B cell (primary cell): ENCODE measurements around the gene DCAF12L1. TPM values are rescaled to one million over a fixed set of nuclear protein-coding genes. Genes with fewer than 3 reads are reported as not detected.

ENCODE experiments used
- ATAC-seq: fragments of 200-7000 bp; cut with Tn5 transposase; one replicate; pipeline ENCODE4 v1.10.0; 2021; ENCODE audit warnings: low read depth, mild to moderate bottlenecking, moderate number of reproducible peaks, moderate library complexity
- CTCF ChIA-PET: fragments of 350-600 bp; sonication (Branson Sonifier 250); formaldehyde crosslinking; loops from one replicate; lab custom pipeline; 2021; ENCODE audit warnings: antibody characterized with exemption, inconsistent platforms; lab: Charles Lee
- POLR2A ChIA-PET: fragments of 350-600 bp; sonication (Branson Sonifier 250); formaldehyde crosslinking; loops from one replicate; lab custom pipeline; 2021; ENCODE audit warnings: antibody characterized with exemption; lab: Charles Lee
- DNase-seq: peaks from one replicate; pipeline ENCODE4 v3.0.0; 2013
- H2AFZ ChIP-seq: 2 replicates; pipeline ENCODE4 v1.6.1; 2012; ENCODE audit warnings: mild to moderate bottlenecking, low read depth, low read length; ENCODE audit not compliant: insufficient read depth, poor library complexity, severe bottlenecking
- H3K27ac ChIP-seq, 2 donors: 1 replicate in 1 of 2; 2 replicates in 1 of 2; pipeline ENCODE4 v1.5.1; 2012 to 2013; ENCODE audit warnings: low read length in 2 of 2, mild to moderate bottlenecking in 2 of 2, moderate library complexity in 1 of 2
- H3K27me3 ChIP-seq, 4 experiments: fragments of 200-600 bp in 1 of 4; sonication (generic) in 1 of 4; replicated peaks in 1 of 4; 1 replicate in 2 of 4; 2 replicates in 2 of 4; pipeline versions ENCODE4 v1.6.1 to v1.7.0; 2013 to 2016; ENCODE audit warnings: low read length in 3 of 4, mild to moderate bottlenecking in 2 of 4, mixed read lengths in 1 of 4, moderate library complexity in 1 of 4; ENCODE audit not compliant: insufficient read depth in 4 of 4, control insufficient read depth in 3 of 4; ENCODE audit errors: control extremely low read depth in 1 of 4
- H3K36me3 ChIP-seq, 2 experiments: replicated peaks in 1 of 2; 1 replicate in 1 of 2; 2 replicates in 1 of 2; pipeline versions ENCODE4 v1.6.1 to v1.7.1; 2013; ENCODE audit warnings: low read length in 1 of 2; ENCODE audit not compliant: insufficient read depth in 2 of 2, control insufficient read depth in 1 of 2; ENCODE audit errors: control extremely low read depth in 1 of 2, extremely low read depth in 1 of 2
- H3K4me1 ChIP-seq, 2 donors: fragments of 200-600 bp in 1 of 2; sonication (generic) in 1 of 2; 1 replicate in 1 of 2; 2 replicates in 1 of 2; pipeline versions ENCODE4 v1.5.1 to v1.6.1; 2013 to 2017; ENCODE audit warnings: low read length in 2 of 2; ENCODE audit not compliant: control insufficient read depth in 2 of 2, insufficient read depth in 2 of 2
- H3K4me2 ChIP-seq: replicated peaks from 2 replicates; pipeline ENCODE3; 2012; ENCODE audit warnings: mild to moderate bottlenecking, low read depth, low read length; ENCODE audit not compliant: poor library complexity, severe bottlenecking
- H3K4me3 ChIP-seq, 5 experiments: fragments of 200-600 bp in 1 of 5; sonication (generic) in 1 of 5; 1 replicate in 3 of 5; 2 replicates in 2 of 5; pipeline versions ENCODE4 v1.5.1 to v1.7.0; 2011 to 2016; ENCODE audit warnings: low read length in 4 of 5, mild to moderate bottlenecking in 4 of 5, low read depth in 2 of 5, control low read depth in 1 of 5, moderate library complexity in 1 of 5; ENCODE audit not compliant: insufficient read depth in 1 of 5; ENCODE audit errors: control extremely low read depth in 1 of 5, extremely low read depth in 1 of 5
- H3K79me2 ChIP-seq: fragments of 200-600 bp; sonication (generic); one replicate; pipeline ENCODE4 v1.6.0; 2016; ENCODE audit warnings: low read length; ENCODE audit not compliant: control insufficient read depth, insufficient read depth
- H3K9ac ChIP-seq: fragments of 200-600 bp; sonication (generic); 2 replicates; pipeline ENCODE4 v1.6.1; 2017; ENCODE audit warnings: mild to moderate bottlenecking, low read length, moderate library complexity
- H3K9me3 ChIP-seq, 3 donors: one replicate each; pipeline versions ENCODE4 v1.6.1 to v1.7.1; 2013; ENCODE audit warnings: low read length in 2 of 3; ENCODE audit not compliant: control insufficient read depth in 2 of 3, insufficient read depth in 1 of 3; ENCODE audit errors: control extremely low read depth in 1 of 3
- H4K20me1 ChIP-seq: 2 replicates; pipeline ENCODE4 v1.6.0; 2012; ENCODE audit warnings: mild to moderate bottlenecking, low read length; ENCODE audit not compliant: insufficient read depth, control insufficient read depth, poor library complexity, severe bottlenecking
- H3K27ac Mint-ChIP-seq: one replicate; pipeline ENCODE4 v1.8.0; 2021; ENCODE audit warnings: mixed read lengths
- H3K27me3 Mint-ChIP-seq: one replicate; pipeline ENCODE4 v1.8.0; 2021; ENCODE audit warnings: mixed read lengths
- H3K4me1 Mint-ChIP-seq: one replicate; pipeline ENCODE4 v1.8.0; 2021; ENCODE audit warnings: mixed read lengths
- H3K4me3 Mint-ChIP-seq: one replicate; pipeline ENCODE4 v1.8.0; 2021; ENCODE audit warnings: mixed read lengths
- H3K9me3 Mint-ChIP-seq: one replicate; pipeline ENCODE4 v1.8.0; 2022; ENCODE audit warnings: mixed read lengths; ENCODE audit not compliant: insufficient read depth
- CTCF ChIP-seq: fragments of 200-600 bp; IDR thresholded peaks from one replicate; pipeline ENCODE4 v1.8.0; 2022; ENCODE audit warnings: antibody characterized with exemption, mild to moderate bottlenecking
- EZH2 ChIP-seq: IDR thresholded peaks from 2 replicates; pipeline ENCODE4 v1.6.1; 2012; ENCODE audit warnings: borderline replicate concordance, low read depth, mild to moderate bottlenecking, moderate library complexity, low read length; ENCODE audit not compliant: insufficient read depth, poor library complexity, severe bottlenecking
- WGBS: methylation state at CpG from one replicate; pipeline ENCODE4 v1.1.5; 2013; ENCODE audit warnings: missing lambda C conversion rate; ENCODE audit not compliant: insufficient coverage; 5-methylcytosine and 5-hydroxymethylcytosine counted together
- intact Hi-C: fragments of 100-400 bp; cut with micrococcal nuclease; formaldehyde crosslinking; loops from one replicate; pipeline ENCODE4 v1.10.0; 2022
- polyA plus RNA-seq: library from polyadenylated mRNA; depleted of rRNA; stranded (reverse); fragments of >200 nt; gene quantifications from 2 replicates; pipeline ENCODE4 v1.2.3, GENCODE V29; 2012
- total RNA-seq, 2 donors: library from RNA; stranded (reverse); fragments of 120-200 nt in 1 of 2; gene quantifications; 1 replicate in 1 of 2; 2 replicates in 1 of 2; pipeline versions ENCODE4 v1.2.3 to v1.2.4, GENCODE V29; 2013 to 2022

DCAF12L1 gene
- total and polyA plus RNA-seq, 2 donors (not counting 1 experiment from before 2014, with no cell fraction given): not detected

DNA sequence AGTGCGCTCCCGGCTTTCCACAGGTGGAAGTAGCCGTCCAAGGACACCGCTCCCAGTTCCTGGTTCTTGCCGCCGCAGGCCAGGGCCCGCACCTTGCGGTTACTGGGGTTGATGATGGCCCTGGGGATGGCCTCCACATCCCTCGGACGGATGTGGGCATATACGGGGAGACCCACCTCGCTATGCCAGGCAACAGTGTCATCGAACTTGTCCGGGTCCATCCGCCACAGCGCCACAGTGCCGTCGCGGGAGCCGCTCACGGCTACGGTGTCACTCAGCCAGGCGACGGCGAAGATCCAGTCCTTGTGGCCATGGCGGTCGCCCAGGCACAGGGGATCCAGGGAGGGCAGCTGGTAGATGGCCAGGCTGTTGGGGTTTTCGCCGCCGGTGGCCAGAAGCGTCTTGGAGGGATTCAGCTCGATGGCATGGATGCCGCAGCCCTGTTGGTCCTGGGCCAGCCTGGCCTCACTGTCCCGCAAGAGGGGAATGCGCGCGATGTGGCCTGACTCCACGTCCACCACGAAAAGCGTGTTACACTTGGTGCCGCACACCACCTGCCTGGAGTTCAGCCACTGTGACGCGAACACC, 795 bp downstream of the DCAF12L1 start:
- ATAC-seq (no peak), DNase-seq (no peak)
- no peak overlapping the region for H3K27ac ChIP-seq
- ChIA-PET POLR2A (no interaction called here), CTCF (no interaction called here)
- H3K4me2 ChIP-seq: no peak overlapping the region
- intact Hi-C loops: no loop called here
- TF ChIP-seq CTCF (no peak), EZH2 (no peak)
- no peak overlapping the region for H3K9ac ChIP-seq
- H3K27ac Mint-ChIP-seq: no peak overlapping the region
- H3K27me3 Mint-ChIP-seq: no peaks in the 10 kb centered on the region
- no peaks in the 10 kb centered on the region for H3K27me3 ChIP-seq
- H3K9me3 Mint-ChIP-seq: peaks cover 4% of the 10 kb centered on the region
- 92% methylated on average over 41 of the region's 43 CpGs for WGBS
- no peaks in the 10 kb centered on the region for H3K4me1 ChIP-seq
- no peak overlapping the region for H2AFZ ChIP-seq
- H3K4me3 ChIP-seq: no peak overlapping the region
- no peaks in the 10 kb centered on the region for H4K20me1 ChIP-seq
- no peaks in the 10 kb centered on the region for H3K79me2 ChIP-seq
- peaks cover 0 to 20% (median 0%) of the 10 kb centered on the region in 3 donors for H3K9me3 ChIP-seq
- H3K4me3 Mint-ChIP-seq: no peak overlapping the region
- H3K4me1 Mint-ChIP-seq: no peaks in the 10 kb centered on the region
- H3K36me3 ChIP-seq: no peaks in the 10 kb centered on the region

DNA sequence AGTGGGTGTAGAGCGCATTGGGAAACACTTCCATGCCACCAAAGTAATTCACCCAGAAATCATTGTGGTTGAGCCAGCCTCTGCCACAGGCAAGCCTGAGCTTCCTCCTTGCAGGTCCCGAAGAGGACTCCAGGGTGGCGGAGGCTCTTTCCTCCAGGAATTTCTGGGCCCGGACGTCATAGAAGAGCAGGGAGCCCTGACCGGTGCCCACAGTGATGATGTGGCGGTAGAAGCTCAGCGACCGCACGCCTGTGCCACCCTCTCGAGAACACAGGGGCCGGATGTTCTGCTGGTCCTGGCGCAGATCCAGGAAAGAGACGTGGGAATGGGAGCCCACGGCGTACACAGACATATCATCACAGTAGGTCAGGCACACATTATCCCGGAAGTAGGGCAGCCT, 1.3 kb downstream of the DCAF12L1 start:
- Mint-ChIP-seq H3K27ac (no peak overlapping the region), H3K4me1 (no peaks in the 10 kb centered on the region), H3K27me3 (no peaks in the 10 kb centered on the region), H3K9me3 (peaks cover 4% of the 10 kb centered on the region), H3K4me3 (no peak overlapping the region)
- H3K9me3 ChIP-seq: peaks cover 0 to 20% (median 0%) of the 10 kb centered on the region in 3 donors
- H3K9ac ChIP-seq: no peak overlapping the region
- H4K20me1 ChIP-seq: no peaks in the 10 kb centered on the region
- no peaks in the 10 kb centered on the region for H3K79me2 ChIP-seq
- intact Hi-C loops: no loop called here
- ATAC-seq: no peak
- H2AFZ ChIP-seq: no peak overlapping the region
- POLR2A ChIA-PET: no interaction called here
- no peaks in the 10 kb centered on the region for H3K36me3 ChIP-seq
- 98% methylated on average over 12 of the region's 17 CpGs for WGBS
- no peak overlapping the region for H3K4me2 ChIP-seq
- H3K27ac ChIP-seq: no peak overlapping the region
- H3K4me1 ChIP-seq: no peaks in the 10 kb centered on the region
- H3K27me3 ChIP-seq: no peaks in the 10 kb centered on the region
- no peak for TF ChIP-seq CTCF
- CTCF ChIA-PET: no interaction called here
- no peak for DNase-seq
- no peak overlapping the region for H3K4me3 ChIP-seq
